CD8-positive, alpha-beta memory T cell (primary cell): ENCODE data around the gene ANO4. TPM values are rescaled to one million over a fixed set of nuclear protein-coding genes. Genes with fewer than 3 reads are reported as not detected.
A peak's percentile ranks its signal among the peaks of the same experiment; 100 is the strongest.
"Not testable (repeated sequence)": the region's sequence is repeated elsewhere in the genome, so short reads cannot be mapped to it uniquely, and the experiment has no call there.

ENCODE experiments used
- CTCF ChIA-PET: fragments of 350-600 bp; sonication (Branson Sonifier 250); formaldehyde crosslinking; loops from one replicate; lab custom pipeline; 2021; ENCODE audit warnings: antibody characterized with exemption; lab: Charles Lee
- POLR2A ChIA-PET: fragments of 350-600 bp; sonication (Branson Sonifier 250); formaldehyde crosslinking; loops from one replicate; lab custom pipeline; 2021; ENCODE audit warnings: antibody characterized with exemption; lab: Charles Lee
- DNase-seq, 5 donors: peaks; one replicate each; pipeline versions ENCODE4 v3.0.0 to v3.0.0-alpha.2; 2020 to 2022; ENCODE audit warnings: mixed read lengths in 1 of 5
- H3K27ac ChIP-seq: one replicate; pipeline ENCODE4 v1.7.0; 2013; ENCODE audit warnings: low read depth, mild to moderate bottlenecking, low read length, moderate library complexity
- H3K27me3 ChIP-seq: 2 replicates; pipeline ENCODE4 v1.7.0; 2013; ENCODE audit warnings: low read length, mild to moderate bottlenecking; ENCODE audit not compliant: insufficient read depth, poor library complexity, severe bottlenecking
- H3K36me3 ChIP-seq: 2 replicates; pipeline ENCODE4 v1.7.0; 2013; ENCODE audit warnings: mild to moderate bottlenecking, low read length, moderate library complexity; ENCODE audit not compliant: insufficient read depth
- H3K4me1 ChIP-seq: 2 replicates; pipeline ENCODE4 v1.7.0; 2013; ENCODE audit warnings: mild to moderate bottlenecking, low read length, moderate library complexity; ENCODE audit not compliant: insufficient read depth
- H3K4me3 ChIP-seq: 2 replicates; pipeline ENCODE4 v1.7.0; 2013; ENCODE audit warnings: mild to moderate bottlenecking, low read length
- H3K9me3 ChIP-seq: 2 replicates; pipeline ENCODE4 v1.7.0; 2013; ENCODE audit warnings: mild to moderate bottlenecking, low read length
- H3K27ac Mint-ChIP-seq, 8 donors: one replicate each; pipeline ENCODE4 v1.8.0; 2020 to 2021; ENCODE audit warnings: mixed read lengths in 8 of 8, mild to moderate bottlenecking in 6 of 8, inconsistent platforms in 3 of 8, moderate library complexity in 3 of 8
- H3K27me3 Mint-ChIP-seq, 2 donors: one replicate each; pipeline ENCODE4 v1.8.0; 2020 to 2021; ENCODE audit warnings: mixed read lengths in 2 of 2, mild to moderate bottlenecking in 1 of 2, moderate library complexity in 1 of 2
- H3K36me3 Mint-ChIP-seq, 3 donors: one replicate each; pipeline ENCODE4 v1.8.0; 2020 to 2021; ENCODE audit warnings: mixed read lengths in 3 of 3, inconsistent platforms in 1 of 3, mild to moderate bottlenecking in 1 of 3
- H3K4me1 Mint-ChIP-seq, 3 donors: one replicate each; pipeline ENCODE4 v1.8.0; 2020 to 2021; ENCODE audit warnings: mixed read lengths in 3 of 3, inconsistent platforms in 1 of 3, mild to moderate bottlenecking in 1 of 3
- H3K4me3 Mint-ChIP-seq, 7 donors: one replicate each; pipeline ENCODE4 v1.8.0; 2020 to 2021; ENCODE audit warnings: mixed read lengths in 7 of 7, mild to moderate bottlenecking in 6 of 7, moderate library complexity in 4 of 7, inconsistent platforms in 2 of 7
- H3K9me3 Mint-ChIP-seq, 5 donors: one replicate each; pipeline ENCODE4 v1.8.0; 2020 to 2022; ENCODE audit warnings: mixed read lengths in 5 of 5, mild to moderate bottlenecking in 3 of 5, moderate library complexity in 2 of 5, inconsistent platforms in 1 of 5
- polyA plus RNA-seq: library from polyadenylated mRNA; unstranded; fragments of 300-500 nt; fragmentation: Illumina TruSeq; gene quantifications from one replicate; pipeline ENCODE4 v1.2.3, GENCODE V29; 2021
- total RNA-seq, 2 experiments: library from RNA; stranded (reverse); gene quantifications; one replicate each; pipeline ENCODE4 v1.2.3, GENCODE V29; 2021

The ANO4 gene
- total and polyA plus RNA-seq, 3 experiments from 2014 or later = not detected

DNA sequence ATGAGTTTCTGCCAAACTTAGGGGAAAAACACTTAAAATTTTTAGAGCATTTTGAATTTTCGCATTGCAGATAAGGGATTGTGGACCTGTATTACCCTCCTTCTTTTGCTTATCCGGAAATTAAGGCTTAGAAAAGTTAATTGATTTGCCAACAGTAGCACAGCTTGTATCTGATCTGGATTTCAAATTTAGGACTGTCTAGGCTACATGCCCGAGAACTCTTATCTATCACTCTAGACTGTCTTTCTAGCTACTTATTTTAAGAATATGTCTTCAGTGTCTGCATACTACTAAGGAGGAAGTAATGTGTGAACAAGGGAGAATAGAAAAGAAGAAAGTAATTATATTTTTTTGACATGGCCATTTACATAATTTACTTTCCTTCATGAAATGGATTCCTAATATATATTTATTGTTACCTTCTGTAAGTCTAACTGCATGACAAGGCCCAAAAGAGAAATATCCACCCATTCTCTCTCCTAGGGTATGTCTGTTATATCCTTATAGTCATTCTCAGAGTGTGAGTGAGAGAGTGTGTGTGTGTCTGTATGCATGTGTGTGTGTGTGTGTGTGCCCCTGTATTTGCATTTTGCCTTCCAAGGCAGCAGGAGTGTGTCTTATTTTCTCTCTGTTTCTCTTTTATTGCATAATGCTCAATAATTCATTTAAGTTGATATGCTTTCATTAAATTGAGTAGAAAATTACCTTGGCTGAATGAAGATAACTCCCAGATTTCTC, 283.4 kb downstream of the ANO4 start:
- Histone ChIP-seq H3K9me3 (no peaks in the 10 kb centered on the region), H3K36me3 (no peaks in the 10 kb centered on the region), H3K27ac (no peak overlapping the region), H3K4me1 (no peaks in the 10 kb centered on the region), H3K4me3 (no peak overlapping the region), H3K27me3 (no peaks in the 10 kb centered on the region)
- Mint-ChIP-seq H3K4me1 (peaks cover 0 to 6% (median 2%) of the 10 kb centered on the region in 3 donors), H3K27me3 (peaks cover 0 to 5% of the 10 kb centered on the region in 2 donors), H3K27ac (no peak overlapping the region), H3K9me3 (peaks cover 0 to 2% (median 0%) of the 10 kb centered on the region in 5 donors), H3K36me3 (no peaks in the 10 kb centered on the region), H3K4me3 (no peak overlapping the region)
- ChIA-PET POLR2A (no interaction called here), CTCF (no interaction called here)
- DNase-seq = no peak

DNA sequence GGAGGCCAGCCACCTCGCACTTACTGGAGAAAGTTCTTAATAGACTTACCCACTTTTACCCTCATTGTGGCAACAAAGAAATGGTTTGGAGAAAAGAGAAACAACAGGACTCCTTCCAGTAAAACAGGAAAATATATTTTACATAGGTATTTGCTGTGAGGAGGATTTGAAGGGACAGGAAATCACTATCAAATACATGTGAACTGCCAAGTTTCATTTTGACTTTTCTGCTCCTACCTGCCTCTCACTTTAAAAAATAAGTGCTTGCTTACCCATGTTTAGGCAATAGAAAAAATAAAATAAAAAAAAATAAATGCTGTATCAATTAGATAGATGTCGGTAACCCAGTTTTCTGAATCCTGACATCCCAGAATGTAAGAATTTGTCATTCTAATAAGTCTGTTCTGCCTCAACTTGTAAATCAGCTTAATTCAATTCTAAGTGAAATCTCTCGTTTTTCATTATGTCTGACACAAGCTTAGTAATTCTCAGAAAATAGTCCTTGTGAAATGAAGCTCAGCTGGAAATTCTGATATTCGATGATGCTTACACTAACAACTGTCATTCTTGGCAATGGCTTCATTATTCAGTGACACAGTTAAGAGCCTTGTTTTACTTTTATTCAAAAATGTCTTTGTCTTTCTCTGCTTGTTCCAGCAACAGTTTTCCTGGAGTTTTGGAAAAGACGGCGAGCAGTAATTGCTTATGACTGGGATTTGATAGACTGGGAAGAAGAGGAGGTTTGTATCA, 284.1 kb downstream of the ANO4 start:
- Mint-ChIP-seq H3K9me3 (peaks cover 0 to 2% (median 0%) of the 10 kb centered on the region in 5 donors), H3K4me3 (no peak overlapping the region), H3K4me1 (peaks cover 0 to 6% (median 2%) of the 10 kb centered on the region in 3 donors), H3K27me3 (peaks cover 0 to 5% of the 10 kb centered on the region in 2 donors), H3K27ac (no peak overlapping the region), H3K36me3 (no peaks in the 10 kb centered on the region)
- Histone ChIP-seq H3K27me3 (no peaks in the 10 kb centered on the region), H3K27ac (no peak overlapping the region), H3K9me3 (no peaks in the 10 kb centered on the region), H3K4me1 (no peaks in the 10 kb centered on the region), H3K4me3 (no peak overlapping the region), H3K36me3 (no peaks in the 10 kb centered on the region)
- ChIA-PET CTCF (no interaction called here), POLR2A (no interaction called here)
- DNase-seq = no peak

DNA sequence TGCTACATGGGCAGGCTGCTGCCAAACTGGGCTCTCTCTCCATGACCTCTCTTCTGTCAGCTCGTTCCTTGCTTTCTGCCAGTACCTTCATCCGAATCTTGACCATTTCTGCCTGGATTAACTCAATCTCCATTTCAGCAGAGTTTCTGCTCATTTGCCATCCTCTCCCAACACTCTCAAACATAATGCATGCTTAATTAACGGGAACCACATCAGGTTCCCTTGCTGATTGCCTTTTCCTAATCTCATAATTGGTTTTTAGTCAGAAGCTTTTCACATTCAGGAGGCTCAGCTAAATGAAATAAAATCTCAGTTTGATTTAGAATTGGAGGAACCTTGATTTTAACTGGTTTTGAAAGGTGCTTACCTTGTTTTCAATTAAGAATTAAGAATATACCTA, 288.1 kb downstream of the ANO4 start:
- Histone ChIP-seq H3K4me1 (no peaks in the 10 kb centered on the region), H3K27me3 (no peaks in the 10 kb centered on the region), H3K9me3 (no peaks in the 10 kb centered on the region), H3K27ac (no peak overlapping the region), H3K36me3 (no peaks in the 10 kb centered on the region), H3K4me3 (no peak overlapping the region)
- H3K4me3 Mint-ChIP-seq = no peak overlapping the region
- peaks cover 0 to 7% of the 10 kb centered on the region in 2 donors for H3K27me3 Mint-ChIP-seq
- peaks cover 0 to 11% (median 3%) of the 10 kb centered on the region in 3 donors for H3K4me1 Mint-ChIP-seq
- DNase-seq = no peak
- no peak overlapping the region for H3K27ac Mint-ChIP-seq
- peaks cover 0 to 4% (median 0%) of the 10 kb centered on the region in 5 donors for H3K9me3 Mint-ChIP-seq
- ChIA-PET CTCF (no interaction called here), POLR2A (no interaction called here)
- H3K36me3 Mint-ChIP-seq = no peaks in the 10 kb centered on the region

DNA sequence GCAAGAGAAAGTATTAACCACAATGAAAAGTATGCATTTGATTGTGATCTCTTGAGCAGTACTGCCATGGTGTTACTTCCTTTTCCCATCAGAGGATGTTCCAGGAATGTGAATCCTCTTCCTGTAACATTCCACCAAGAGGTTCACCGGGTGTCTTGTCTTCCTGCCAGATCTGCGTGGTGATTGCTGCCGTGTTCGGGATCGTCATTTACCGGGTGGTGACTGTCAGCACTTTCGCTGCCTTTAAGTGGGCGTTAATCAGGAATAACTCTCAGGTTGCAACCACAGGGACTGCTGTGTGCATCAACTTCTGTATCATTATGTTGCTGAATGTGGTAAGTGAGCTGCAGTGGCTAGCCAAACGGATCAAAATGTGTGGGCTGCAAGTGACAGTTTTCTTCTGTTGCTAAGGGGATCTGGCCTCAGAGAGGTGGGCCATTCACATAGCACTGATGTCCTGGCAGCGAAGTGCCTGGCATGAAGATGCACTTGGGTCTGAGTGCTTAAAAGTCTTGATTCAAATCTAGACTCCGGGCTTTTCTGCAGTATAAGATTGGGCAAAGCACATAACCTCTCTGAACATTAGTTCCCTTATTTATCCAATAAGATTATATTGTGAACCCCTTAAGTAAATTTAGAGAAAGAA, 292.0 kb downstream of the ANO4 start:
- Mint-ChIP-seq H3K4me3 (peak overlapping the region in 1 of 7 donors; percentile 12), H3K27me3 (peaks cover 0 to 3% of the 10 kb centered on the region in 2 donors), H3K9me3 (peaks cover 0 to 4% (median 0%) of the 10 kb centered on the region in 5 donors), H3K36me3 (no peaks in the 10 kb centered on the region), H3K4me1 (peaks cover 0 to 5% (median 3%) of the 10 kb centered on the region in 3 donors), H3K27ac (no peak overlapping the region)
- no peak overlapping the region for H3K27ac ChIP-seq
- no peaks in the 10 kb centered on the region for H3K4me1 ChIP-seq
- no peaks in the 10 kb centered on the region for H3K27me3 ChIP-seq
- ChIA-PET POLR2A (no interaction called here), CTCF (interaction anchor here (0.8 kb wide), 1 partner anchor 8 kb away, joined by 3 read pairs; no protein-coding TSS in a partner anchor)
- H3K36me3 ChIP-seq = no peaks in the 10 kb centered on the region
- DNase-seq = no peak
- H3K9me3 ChIP-seq = no peaks in the 10 kb centered on the region
- H3K4me3 ChIP-seq = no peak overlapping the region

DNA sequence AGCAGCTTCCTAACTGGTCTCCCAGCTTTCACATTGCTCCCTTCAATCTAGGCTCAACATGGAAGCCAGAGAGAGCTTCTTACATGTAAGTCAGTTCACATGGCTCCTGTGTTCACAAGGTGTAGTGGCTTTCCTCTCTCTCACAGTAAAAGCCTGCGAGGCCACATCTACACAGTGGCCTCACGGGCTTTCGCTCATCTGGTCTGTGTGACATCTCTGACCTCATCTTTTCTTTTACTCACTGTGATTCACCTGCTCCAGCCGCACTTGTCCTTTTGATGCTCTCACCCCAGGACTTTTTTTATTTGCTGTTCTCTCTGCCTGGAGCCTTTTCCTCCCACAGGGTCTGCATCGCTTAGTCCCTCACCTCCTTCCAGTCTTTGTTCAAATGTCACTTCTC, 293.3 kb downstream of the ANO4 start:
- no peak for DNase-seq
- Mint-ChIP-seq H3K4me1 (peaks cover 0 to 5% (median 3%) of the 10 kb centered on the region in 3 donors), H3K27ac (no peak overlapping the region), H3K27me3 (peaks cover 0 to 2% of the 10 kb centered on the region in 2 donors), H3K36me3 (no peaks in the 10 kb centered on the region), H3K4me3 (peak overlapping the region in 1 of 7 donors; percentile 2), H3K9me3 (peaks cover 0 to 2% (median 0%) of the 10 kb centered on the region in 5 donors)
- Histone ChIP-seq H3K27me3 (no peaks in the 10 kb centered on the region), H3K4me3 (no peak overlapping the region), H3K9me3 (no peaks in the 10 kb centered on the region), H3K36me3 (no peaks in the 10 kb centered on the region), H3K4me1 (no peaks in the 10 kb centered on the region), H3K27ac (no peak overlapping the region)
- ChIA-PET POLR2A (no interaction called here), CTCF (no interaction called here)

DNA sequence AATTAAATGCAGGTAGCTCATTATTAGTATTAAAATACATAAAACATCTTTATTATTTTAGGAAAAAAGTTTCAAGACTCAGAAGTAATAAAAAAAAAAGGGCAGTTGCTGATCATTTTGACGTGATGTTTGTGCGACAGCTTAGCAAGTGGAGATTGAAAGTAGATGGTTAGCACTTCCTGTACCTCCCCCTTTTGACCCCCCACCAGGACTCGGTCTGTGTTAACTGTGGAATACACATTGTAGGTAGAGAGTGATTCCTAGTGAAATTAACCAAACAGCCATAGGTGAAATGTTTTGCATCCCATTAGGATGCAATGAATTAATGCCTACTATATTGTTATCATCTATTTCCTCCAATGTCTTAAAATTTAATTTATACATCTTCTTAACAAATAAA, 294.7 kb downstream of the ANO4 start:
- CTCF ChIA-PET = no interaction called here
- Mint-ChIP-seq H3K9me3 (peaks cover 0 to 2% (median 0%) of the 10 kb centered on the region in 5 donors), H3K36me3 (no peaks in the 10 kb centered on the region), H3K27me3 (peaks cover 0 to 2% of the 10 kb centered on the region in 2 donors), H3K4me1 (peaks cover 0 to 5% (median 3%) of the 10 kb centered on the region in 3 donors), H3K4me3 (no peak overlapping the region), H3K27ac (no peak overlapping the region)
- POLR2A ChIA-PET = no interaction called here
- Histone ChIP-seq H3K36me3 (no peaks in the 10 kb centered on the region), H3K4me3 (no peak overlapping the region), H3K27me3 (no peaks in the 10 kb centered on the region), H3K9me3 (no peaks in the 10 kb centered on the region), H3K27ac (no peak overlapping the region), H3K4me1 (no peaks in the 10 kb centered on the region)
- no peak for DNase-seq

DNA sequence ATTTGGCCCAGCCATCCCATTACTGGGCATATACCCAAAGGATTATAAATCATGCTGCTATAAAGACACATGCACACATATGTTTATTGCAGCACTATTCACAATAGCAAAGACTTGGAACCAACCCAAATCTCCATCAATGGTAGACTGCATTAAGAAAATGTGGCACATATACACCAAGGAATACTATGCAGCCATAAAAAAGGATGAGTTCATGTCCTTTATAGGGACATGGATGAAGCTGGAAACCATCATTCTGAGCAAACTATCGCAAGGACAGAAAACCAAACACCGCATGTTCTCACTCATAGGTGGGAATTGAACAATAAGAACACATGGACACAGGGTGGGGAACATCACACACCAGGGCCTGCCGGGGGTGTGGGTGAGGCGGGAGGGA, 295.6 kb downstream of the ANO4 start:
- H3K27me3 Mint-ChIP-seq, CTCF ChIA-PET, POLR2A ChIA-PET: not testable (repeated sequence)

More for the DNA sequence above, 295.6 kb downstream of the ANO4 start:
- H3K4me3 ChIP-seq, H3K27ac Mint-ChIP-seq, H3K27me3 ChIP-seq, DNase-seq, H3K27ac ChIP-seq, H3K9me3 Mint-ChIP-seq, H3K36me3 ChIP-seq, H3K4me3 Mint-ChIP-seq, H3K4me1 ChIP-seq, H3K4me1 Mint-ChIP-seq, H3K9me3 ChIP-seq, H3K36me3 Mint-ChIP-seq: not testable (repeated sequence)
